Loucy (cell line): ENCODE data around the gene SMARCA1.

Experiments used
- EZH2phosphoT487 ChIP-seq: fragments of 200-600 bp; IDR thresholded peaks from 2 replicates; pipeline ENCODE4 v1.6.1; 2018; ENCODE audit warnings: antibody characterized with exemption, mild to moderate bottlenecking, moderate library complexity, borderline replicate concordance
- TF ChIP-seq, protein P1 (sequence below): fragments of 200-600 bp; sonication (generic); conservative IDR thresholded peaks from 2 replicates; pipeline ENCODE4 v1.5.1; 2014; ENCODE audit warnings: mild to moderate bottlenecking, antibody characterized with exemption, low read length

DNA sequence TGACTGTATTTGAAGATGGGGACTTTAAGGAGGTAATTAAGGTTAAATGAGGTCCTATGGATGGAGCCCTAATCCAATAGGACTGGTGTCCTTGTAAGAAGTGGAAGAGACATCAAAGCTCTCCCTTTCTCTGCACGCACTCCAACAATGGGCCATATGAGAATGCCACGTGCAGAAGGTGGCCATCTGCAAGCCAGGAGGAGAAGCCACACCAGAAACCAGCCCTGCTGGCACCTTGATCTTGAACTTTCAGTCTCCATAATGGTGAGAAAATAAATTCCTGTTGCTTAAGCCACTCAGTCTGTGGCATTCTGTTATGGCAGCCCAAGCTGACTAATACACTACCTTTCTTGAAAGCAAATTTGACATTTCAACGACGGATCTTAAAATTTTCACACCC, 73.2 kb downstream of the SMARCA1 start:
- TF ChIP-seq, protein P1, sequence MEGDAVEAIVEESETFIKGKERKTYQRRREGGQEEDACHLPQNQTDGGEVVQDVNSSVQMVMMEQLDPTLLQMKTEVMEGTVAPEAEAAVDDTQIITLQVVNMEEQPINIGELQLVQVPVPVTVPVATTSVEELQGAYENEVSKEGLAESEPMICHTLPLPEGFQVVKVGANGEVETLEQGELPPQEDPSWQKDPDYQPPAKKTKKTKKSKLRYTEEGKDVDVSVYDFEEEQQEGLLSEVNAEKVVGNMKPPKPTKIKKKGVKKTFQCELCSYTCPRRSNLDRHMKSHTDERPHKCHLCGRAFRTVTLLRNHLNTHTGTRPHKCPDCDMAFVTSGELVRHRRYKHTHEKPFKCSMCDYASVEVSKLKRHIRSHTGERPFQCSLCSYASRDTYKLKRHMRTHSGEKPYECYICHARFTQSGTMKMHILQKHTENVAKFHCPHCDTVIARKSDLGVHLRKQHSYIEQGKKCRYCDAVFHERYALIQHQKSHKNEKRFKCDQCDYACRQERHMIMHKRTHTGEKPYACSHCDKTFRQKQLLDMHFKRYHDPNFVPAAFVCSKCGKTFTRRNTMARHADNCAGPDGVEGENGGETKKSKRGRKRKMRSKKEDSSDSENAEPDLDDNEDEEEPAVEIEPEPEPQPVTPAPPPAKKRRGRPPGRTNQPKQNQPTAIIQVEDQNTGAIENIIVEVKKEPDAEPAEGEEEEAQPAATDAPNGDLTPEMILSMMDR = no peak
- no peak for TF ChIP-seq EZH2phosphoT487
